Kidney tubule cell (primary cell): Measurements from ENCODE around the gene MED28.

ENCODE experiments used
- DNase-seq: peaks from one replicate; pipeline ENCODE4 v3.0.0-alpha.2; 2018; ENCODE audit warnings: low spot score

The MED28 gene

GRCh38 chr4:17618926-17619325 lies 4.5 kb downstream of the MED28 start:
- DNase-seq = no peak

GRCh38 chr4:17619416-17620105 lies 5.1 kb downstream of the MED28 start:
- no peak for DNase-seq

GRCh38 chr4:17623451-17624001 lies 9.1 kb downstream of the MED28 start:
- DNase-seq = no peak

GRCh38 chr4:17624821-17625220 lies 10.4 kb downstream of the MED28 start:
- no peak for DNase-seq

- no peak for DNase-seq
Measured at GRCh38 chr4:17630228-17630627, 15.8 kb downstream of the MED28 start.

GRCh38 chr4:17633600-17633999 lies 19.2 kb downstream of the MED28 start:
- no peak for DNase-seq

GRCh38 chr4:17635056-17635455 lies 20.6 kb downstream of the MED28 start:
- no peak for DNase-seq

GRCh38 chr4:17636341-17636695 lies 21.9 kb downstream of the MED28 start:
- DNase-seq = no peak

- peak; percentile 74 for DNase-seq
Measured at GRCh38 chr4:17636696-17637622, 22.5 kb downstream of the MED28 start.

GRCh38 chr4:17639136-17639535 lies 24.7 kb downstream of the MED28 start:
- DNase-seq = no peak

GRCh38 chr4:17642398-17642783 lies 27.9 kb downstream of the MED28 start:
- DNase-seq = no peak

- no peak for DNase-seq
Measured at GRCh38 chr4:17646693-17647092, 32.3 kb downstream of the MED28 start.

- no peak for DNase-seq
Measured at GRCh38 chr4:17647176-17647806, 32.9 kb downstream of the MED28 start.

- no peak for DNase-seq
Measured at GRCh38 chr4:17647927-17648326, 33.5 kb downstream of the MED28 start.

GRCh38 chr4:17650406-17650805 lies 36.0 kb downstream of the MED28 start:
- DNase-seq = no peak

- no peak for DNase-seq
Measured at GRCh38 chr4:17654701-17655100, 40.3 kb downstream of the MED28 start.

- DNase-seq = no peak
Measured at GRCh38 chr4:17657090-17657489, 42.6 kb downstream of the MED28 start.

GRCh38 chr4:17657849-17658248 lies 43.4 kb downstream of the MED28 start:
- DNase-seq = no peak

GRCh38 chr4:17659196-17659595 lies 44.8 kb downstream of the MED28 start:
- peak; percentile 26 for DNase-seq

GRCh38 chr4:17662694-17663093 lies 48.3 kb downstream of the MED28 start:
- peak; percentile 55 for DNase-seq

GRCh38 chr4:17664755-17665154 lies 50.3 kb downstream of the MED28 start:
- DNase-seq = peak; percentile 61

GRCh38 chr4:17665346-17665745 lies 50.9 kb downstream of the MED28 start:
- peak; percentile 54 for DNase-seq

GRCh38 chr4:17665852-17666251 lies 51.4 kb downstream of the MED28 start:
- DNase-seq = no peak
